ENCODE results near the gene ASIC2. TPM values are rescaled to one million over a fixed set of nuclear protein-coding genes. Genes with fewer than 3 reads are reported as not detected.

The ASIC2 gene
- polyA plus RNA-seq, 1 experiment, result 0.05 TPM

GRCh38 chr17:33167736-33168135 lies 125.4 kb downstream of the ASIC2 start:
- ChIA-PET POLR2A (no interaction called here), CTCF (no interaction called here)
- H3K27me3 ChIP-seq (ENCODE audit: control insufficient read depth, insufficient read depth, low read length), result no peaks in the 10 kb centered on the region; the same call in 1 of the 2 replicates
- no peaks in the 10 kb centered on the region for H3K36me3 ChIP-seq (ENCODE audit: control insufficient read depth, insufficient read depth, low read length)
- H3K4me3 ChIP-seq (ENCODE audit: low read depth, low read length), result no peak overlapping the region
- no peak for DNase-seq (ENCODE audit: low read depth)
- no peak for TF ChIP-seq CTCF (IDR thresholded peaks at IDR 0.05; ENCODE audit: insufficient read depth, low read depth, low read length)

GRCh38 chr17:33166472-33166871 lies 126.6 kb downstream of the ASIC2 start:
- Histone ChIP-seq H3K4me3 (ENCODE audit: low read depth, low read length) (no peak overlapping the region), H3K27me3 (ENCODE audit: control insufficient read depth, insufficient read depth, low read length) (no peaks in the 10 kb centered on the region; the same call in 1 of the 2 replicates), H3K36me3 (ENCODE audit: control insufficient read depth, insufficient read depth, low read length) (no peaks in the 10 kb centered on the region)
- ChIA-PET CTCF (no interaction called here), POLR2A (no interaction called here)
- TF ChIP-seq CTCF (IDR thresholded peaks at IDR 0.05; ENCODE audit: insufficient read depth, low read depth, low read length), result no peak
- DNase-seq (ENCODE audit: low read depth), result no peak

GRCh38 chr17:33164169-33164881 lies 128.8 kb downstream of the ASIC2 start:
- ChIA-PET POLR2A (no interaction called here), CTCF (interaction anchor here (0.9 kb wide), 1 partner anchor 10 kb away, joined by 3 read pairs; no protein-coding TSS in a partner anchor)
- Histone ChIP-seq H3K27me3 (ENCODE audit: control insufficient read depth, insufficient read depth, low read length) (no peaks in the 10 kb centered on the region; the same call in 1 of the 2 replicates), H3K4me3 (ENCODE audit: low read depth, low read length) (no peak overlapping the region), H3K36me3 (ENCODE audit: control insufficient read depth, insufficient read depth, low read length) (no peaks in the 10 kb centered on the region)
- TF ChIP-seq CTCF (IDR thresholded peaks at IDR 0.05; ENCODE audit: insufficient read depth, low read depth, low read length), result no peak
- DNase-seq (ENCODE audit: low read depth), result no peak

GRCh38 chr17:33163533-33164168 lies 129.4 kb downstream of the ASIC2 start:
- DNase-seq (ENCODE audit: low read depth), result no peak
- Histone ChIP-seq H3K36me3 (ENCODE audit: control insufficient read depth, insufficient read depth, low read length) (no peaks in the 10 kb centered on the region), H3K4me3 (ENCODE audit: low read depth, low read length) (no peak overlapping the region), H3K27me3 (ENCODE audit: control insufficient read depth, insufficient read depth, low read length) (no peaks in the 10 kb centered on the region; the same call in 1 of the 2 replicates)
- no peak for TF ChIP-seq CTCF (IDR thresholded peaks at IDR 0.05; ENCODE audit: insufficient read depth, low read depth, low read length)
- CTCF ChIA-PET, result interaction anchor here (0.9 kb wide), 1 partner anchor 11 kb away, joined by 3 read pairs; no protein-coding TSS in a partner anchor
- POLR2A ChIA-PET, result no interaction called here

- Histone ChIP-seq H3K27me3 (ENCODE audit: control insufficient read depth, insufficient read depth, low read length) (no peaks in the 10 kb centered on the region), H3K4me3 (ENCODE audit: low read depth, low read length) (no peak overlapping the region), H3K36me3 (ENCODE audit: control insufficient read depth, insufficient read depth, low read length) (no peaks in the 10 kb centered on the region)
- no peak for DNase-seq (ENCODE audit: low read depth)
- ChIA-PET POLR2A (no interaction called here), CTCF (no interaction called here)
- TF ChIP-seq CTCF (IDR thresholded peaks at IDR 0.05; ENCODE audit: insufficient read depth, low read depth, low read length), result no peak
Observed at GRCh38 chr17:33154869-33155455, 138.1 kb downstream of the ASIC2 start.
